GM21529 (cell line): ENCODE data around the gene ARHGEF4.

ENCODE experiments used
- ATAC-seq: cut with Tn5 transposase; IDR thresholded peaks from one replicate; pipeline ENCODE4 v1.9.1; 2021; ENCODE audit not compliant: unreplicated experiment

The ARHGEF4 gene

DNA sequence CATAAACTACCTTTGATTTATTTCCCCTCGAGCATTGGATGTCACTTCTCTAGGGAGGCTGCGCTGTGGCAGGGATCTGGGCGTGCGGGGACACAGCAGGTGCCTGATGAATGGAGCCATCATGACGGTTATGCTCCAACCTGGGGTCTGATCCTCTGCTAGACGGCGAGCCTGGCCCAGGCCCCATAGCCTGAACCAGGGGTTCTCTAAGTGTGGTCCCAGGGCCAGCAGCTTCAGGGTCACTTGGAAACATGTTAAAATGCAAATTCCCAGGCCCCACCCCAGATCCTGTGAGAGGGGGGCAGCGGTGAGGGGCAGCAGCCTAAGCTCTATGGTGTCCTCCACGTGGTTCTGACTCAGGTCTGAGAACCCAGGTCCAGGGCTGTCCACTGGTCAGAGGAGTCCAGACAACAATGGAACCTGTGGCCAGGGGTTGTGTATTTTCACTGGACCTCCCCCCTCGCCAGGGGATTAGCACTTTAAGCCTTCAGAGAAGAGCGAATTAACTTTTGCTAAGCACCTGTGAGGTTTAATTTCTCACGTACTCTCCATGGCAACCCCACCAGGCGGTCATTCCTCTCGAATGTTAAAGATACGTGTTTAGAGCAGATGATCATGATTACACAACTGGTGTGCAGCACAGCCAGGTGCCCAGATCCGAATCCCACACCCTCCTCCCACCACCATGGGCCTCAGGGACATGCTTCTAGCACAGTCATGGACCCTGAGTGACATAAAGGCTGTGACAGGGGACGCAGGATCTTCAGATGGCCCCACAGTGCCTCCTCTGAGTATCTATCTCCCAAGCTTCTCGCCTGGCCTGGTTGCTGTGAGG lies 1.6 kb upstream of the ARHGEF4 start:
- ATAC-seq: no peak

DNA sequence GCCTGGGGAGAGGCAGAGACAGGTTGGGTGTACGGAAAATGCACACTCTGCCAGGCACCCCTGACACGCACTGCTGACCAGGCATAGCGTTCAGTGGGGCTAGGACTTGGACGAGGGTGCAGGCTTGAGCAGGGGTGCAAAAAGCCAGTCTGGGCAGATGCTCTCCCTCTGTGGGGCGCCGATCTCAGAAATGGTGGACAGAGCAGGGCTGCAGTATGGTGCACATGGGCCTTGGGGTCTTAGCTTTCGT lies 1.0 kb upstream of the ARHGEF4 start:
- no peak for ATAC-seq

DNA sequence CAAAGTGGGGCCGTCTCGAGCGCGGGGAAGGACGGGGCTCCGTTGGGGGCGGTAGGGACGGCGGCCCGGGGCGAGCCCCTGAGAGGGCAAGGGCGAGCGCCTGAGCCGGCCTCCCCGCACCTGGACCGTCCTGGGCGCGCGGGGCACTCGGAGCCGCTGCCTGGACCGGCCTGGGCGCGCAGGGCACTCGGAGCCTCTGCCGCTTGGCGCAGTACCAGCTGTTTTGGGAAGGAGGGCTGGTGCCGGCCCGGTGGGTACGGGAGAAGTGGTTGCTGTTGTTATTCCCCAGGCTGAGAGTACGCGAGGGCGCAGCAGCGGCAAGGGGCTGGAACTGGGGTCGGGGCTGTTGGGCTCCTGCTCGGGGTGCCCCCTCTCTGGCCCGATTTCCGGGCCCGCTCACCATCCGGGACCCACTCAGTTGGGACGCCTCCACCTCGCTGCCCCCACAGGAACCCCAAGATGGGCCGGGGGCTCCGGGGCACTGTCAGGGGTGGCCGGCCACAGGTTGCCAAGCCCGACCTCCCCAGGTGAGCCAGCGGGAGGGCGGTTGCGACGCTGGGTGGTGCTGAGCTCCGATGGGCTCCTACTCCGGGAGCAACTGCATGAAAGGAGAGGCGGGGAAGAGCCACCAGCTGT lies 579 bp downstream of the ARHGEF4 start:
- ATAC-seq: no peak

DNA sequence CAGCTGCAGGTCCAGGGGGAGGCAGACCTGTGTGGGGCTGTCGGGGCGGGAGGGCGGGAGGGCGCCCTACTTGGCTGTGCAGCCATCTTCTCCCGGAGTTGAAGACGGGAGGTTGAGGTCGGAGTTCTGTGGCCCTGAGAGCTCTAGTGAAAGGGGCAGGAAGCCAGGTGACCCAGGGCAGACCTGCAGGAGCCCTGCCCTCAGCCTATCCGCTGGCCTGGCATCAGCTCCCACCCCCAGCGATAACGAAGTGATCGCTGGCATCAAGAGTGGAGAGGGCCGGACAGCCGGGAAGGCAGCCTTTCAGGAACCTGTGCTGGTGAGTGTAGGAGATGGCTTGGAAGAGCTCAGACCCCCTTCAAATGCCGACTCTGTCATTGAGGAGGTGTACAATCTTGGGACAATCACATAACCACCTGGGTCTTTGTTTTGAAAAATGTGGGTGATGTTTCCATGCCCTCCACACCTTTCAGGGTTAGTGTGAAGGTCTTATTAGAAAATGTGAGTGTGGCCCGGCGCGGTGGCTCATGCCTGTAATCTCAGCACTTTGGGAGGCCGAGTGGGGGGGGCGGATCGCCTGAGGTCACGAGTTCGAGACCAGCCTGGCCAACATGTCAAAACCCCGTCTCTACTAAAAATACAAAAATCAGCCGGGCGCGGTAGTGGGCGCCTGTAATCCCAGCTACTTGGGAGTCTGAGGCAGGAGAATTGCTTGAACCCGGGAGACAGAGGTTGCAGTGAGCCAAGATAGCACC lies 1.3 kb downstream of the ARHGEF4 start:
- no peak for ATAC-seq

DNA sequence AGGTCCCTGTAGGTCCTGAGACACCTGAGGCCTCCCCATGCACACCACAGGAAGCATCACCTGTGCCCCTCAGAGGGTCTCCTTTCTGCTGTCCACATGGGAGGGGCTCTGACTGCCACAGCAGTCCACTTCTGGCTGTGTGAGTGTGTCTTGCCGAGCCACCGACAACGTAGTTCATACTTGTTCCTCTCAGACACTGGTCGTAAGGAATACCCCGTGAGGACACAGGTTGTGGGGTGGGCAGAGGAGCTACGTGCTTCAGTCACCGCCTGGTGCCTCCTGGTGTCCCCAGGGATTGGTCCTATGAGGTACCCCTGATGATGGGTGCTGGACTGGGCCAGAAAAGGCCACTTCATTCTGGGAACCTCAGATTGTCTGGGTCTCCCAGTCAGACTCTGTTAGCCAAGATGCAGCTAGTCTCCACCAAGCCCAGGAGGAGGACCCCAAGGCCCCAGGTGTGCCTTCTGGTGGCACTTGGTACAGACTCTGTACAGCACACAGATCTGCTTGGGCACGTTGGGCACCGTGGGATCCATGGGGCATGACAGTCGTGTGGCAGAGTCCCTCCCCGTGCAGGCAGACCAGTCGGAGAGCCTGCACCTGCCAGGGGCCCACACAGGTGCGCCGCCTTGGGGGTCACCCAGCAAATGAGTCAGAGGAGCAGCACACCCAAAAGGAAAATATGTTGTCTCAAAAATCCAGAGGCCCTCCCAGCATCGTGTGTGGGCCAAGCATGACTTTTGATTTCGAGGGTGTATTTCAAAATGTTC lies 2.5 kb downstream of the ARHGEF4 start:
- ATAC-seq: no peak

DNA sequence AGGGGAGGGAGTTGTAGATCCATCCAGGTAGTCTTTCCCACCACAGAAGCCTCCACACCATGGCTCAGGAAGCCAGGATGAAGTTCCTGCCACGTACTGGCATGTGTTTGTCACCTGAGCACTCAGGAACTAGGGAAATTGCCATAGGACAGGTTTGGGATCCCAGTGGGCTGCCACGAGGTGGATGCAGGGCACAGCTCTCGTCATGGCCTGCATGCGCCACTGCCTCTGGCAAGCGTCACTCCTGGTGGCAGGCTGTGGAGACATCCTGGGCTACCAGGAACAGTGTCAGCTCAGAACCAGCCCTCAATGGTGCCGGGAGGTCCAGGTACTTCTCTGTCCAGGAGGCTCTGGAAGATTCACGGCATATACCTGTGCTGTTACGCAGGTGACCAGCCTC lies 3.8 kb downstream of the ARHGEF4 start:
- ATAC-seq: no peak

DNA sequence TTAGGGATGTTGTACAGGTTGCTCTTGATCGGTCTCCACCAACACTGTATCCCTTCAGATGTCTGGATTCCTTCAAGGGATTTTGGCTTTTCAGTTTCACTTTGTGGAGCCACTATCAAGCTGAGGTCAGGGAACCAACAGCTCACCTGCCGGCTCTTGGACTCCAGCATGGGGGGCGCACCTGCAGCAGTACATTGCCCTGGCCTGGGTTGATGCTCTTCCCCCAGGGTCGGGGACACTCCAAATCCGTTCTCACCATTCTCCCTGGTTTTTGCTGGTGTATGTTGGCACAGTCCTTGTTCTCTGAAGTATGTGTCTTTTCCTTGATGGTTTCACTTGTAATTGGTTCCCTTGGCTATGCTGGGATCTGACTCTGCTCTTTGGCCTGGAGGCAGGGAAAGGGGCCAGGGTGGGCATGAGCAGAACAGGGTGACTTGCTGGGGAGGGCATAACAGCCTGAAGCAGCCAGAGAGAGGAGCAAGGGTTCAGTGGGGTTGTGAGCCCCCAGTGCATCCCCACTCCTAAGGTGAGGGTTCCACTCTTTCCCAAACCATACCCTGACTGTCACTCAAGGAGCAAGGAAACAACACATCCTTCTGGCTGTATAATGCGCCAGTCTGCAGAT lies 5.1 kb downstream of the ARHGEF4 start:
- no peak for ATAC-seq

DNA sequence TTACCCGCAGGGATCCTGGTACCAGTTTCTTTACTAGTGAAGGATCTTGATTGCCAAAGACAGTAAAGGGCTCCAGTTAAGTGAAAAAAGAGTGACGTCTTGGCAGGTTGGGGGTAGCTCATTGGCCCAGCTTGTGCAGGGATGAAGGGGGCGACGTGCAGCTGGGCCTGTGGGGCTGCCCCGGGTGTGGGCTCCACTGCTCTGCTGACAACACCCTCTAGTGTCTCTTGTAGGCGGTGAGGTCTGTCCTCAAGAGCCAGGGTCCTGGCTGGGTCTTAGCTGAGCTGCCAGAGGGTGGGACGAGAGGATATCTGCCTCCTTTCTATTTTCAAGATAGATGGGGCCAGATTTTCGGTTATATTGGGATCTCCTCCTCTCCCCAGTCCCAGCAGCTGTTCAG lies 6.1 kb downstream of the ARHGEF4 start:
- no peak for ATAC-seq

DNA sequence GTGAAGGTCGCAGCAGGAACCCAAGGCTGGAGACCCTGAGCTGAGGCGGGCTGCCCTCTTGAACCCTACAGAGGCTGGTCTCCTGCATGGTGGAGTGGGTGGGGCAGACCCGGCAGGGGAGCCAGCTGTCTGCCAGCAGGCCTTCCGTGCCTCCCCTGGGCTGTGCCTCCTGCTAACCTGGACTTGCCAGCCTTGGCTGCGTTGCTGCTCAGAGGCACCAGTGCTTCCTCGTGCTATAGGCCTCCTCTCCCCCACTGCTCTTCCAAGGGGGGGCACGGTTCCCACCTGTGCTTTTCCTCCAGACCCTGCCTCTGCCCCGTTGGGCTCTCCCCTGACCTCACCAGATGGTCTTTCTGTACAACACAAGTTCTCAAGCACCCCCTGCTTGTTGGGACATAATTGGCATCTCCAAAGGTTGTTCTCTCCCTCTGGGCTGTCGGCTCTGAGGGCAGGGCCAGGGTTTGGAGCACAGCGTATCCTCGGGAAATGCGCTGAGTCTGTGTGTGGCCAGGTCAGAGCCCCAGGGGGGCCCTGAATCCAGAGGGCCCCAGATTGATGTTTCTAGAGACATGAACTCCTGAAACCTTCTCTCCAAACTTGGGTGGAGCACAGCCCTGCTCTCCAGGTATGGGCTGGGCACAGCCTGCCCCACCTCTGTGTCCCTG lies 6.7 kb downstream of the ARHGEF4 start:
- no peak for ATAC-seq

DNA sequence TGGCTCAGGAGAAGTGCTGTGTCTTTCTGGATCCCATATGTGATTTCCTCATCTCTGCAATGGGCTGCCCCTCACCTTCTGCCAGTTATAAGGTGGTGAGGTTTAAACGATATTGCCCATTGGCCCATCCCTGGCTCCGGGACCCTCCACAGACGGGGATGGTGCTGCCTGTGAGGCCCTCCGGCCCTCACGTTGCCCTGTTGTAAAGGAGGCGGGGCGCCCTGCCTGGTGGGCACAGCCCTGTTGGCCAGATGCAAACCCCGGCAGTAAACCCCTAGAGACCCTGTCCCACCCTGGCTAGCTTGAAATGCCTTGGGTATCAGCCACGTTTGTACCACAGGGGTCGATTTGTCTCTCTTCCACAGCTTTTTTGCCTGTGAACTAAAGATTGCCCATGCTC lies 7.4 kb downstream of the ARHGEF4 start:
- ATAC-seq: no peak

DNA sequence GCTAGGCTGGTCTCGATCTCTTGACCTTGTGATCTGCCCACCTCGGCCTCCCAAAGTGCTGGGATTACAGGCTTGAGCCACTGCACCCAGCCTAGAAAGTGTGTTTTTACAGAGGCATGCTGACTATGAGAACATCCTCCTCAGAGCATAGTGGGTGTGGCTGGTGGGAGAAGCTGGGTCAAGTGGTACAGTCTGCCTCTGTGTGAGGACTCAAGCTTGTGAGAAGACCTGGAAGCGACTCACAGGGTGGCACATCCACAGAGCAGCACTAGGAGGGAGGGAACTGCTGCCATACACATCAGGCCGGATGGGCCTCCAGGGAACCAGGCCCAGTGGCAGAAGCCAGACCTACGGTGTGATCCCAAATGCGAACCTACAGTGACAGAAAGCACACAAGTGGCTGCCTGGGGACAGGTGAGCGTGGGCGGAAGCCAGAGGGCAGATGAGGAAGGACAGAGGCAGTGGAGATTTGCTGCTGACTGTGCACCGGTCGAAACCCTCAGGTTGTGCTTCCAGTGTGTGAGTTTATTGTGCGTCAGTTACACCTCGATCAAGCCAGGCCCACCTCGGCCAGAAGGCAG lies 8.9 kb downstream of the ARHGEF4 start:
- no peak for ATAC-seq

DNA sequence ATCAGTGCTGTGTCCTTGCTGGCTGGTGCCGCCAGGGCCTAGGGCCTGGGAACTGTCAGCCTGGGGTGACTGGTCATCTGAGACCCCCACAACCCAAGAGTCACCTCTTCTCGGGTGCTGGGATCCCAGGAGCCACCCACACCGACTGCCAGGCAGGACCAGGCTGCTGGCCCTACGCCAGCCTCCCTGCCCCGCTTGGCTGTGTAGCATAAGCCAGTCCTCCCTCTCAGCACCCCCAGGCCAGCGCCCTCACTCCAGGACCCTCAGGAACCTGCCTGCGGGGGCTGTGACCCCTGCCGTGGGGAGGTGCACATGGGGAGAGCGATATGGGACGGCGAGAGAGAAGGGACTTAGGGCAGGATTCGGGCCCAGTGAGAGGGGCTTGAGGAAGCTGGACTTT lies 9.5 kb downstream of the ARHGEF4 start:
- ATAC-seq: no peak

DNA sequence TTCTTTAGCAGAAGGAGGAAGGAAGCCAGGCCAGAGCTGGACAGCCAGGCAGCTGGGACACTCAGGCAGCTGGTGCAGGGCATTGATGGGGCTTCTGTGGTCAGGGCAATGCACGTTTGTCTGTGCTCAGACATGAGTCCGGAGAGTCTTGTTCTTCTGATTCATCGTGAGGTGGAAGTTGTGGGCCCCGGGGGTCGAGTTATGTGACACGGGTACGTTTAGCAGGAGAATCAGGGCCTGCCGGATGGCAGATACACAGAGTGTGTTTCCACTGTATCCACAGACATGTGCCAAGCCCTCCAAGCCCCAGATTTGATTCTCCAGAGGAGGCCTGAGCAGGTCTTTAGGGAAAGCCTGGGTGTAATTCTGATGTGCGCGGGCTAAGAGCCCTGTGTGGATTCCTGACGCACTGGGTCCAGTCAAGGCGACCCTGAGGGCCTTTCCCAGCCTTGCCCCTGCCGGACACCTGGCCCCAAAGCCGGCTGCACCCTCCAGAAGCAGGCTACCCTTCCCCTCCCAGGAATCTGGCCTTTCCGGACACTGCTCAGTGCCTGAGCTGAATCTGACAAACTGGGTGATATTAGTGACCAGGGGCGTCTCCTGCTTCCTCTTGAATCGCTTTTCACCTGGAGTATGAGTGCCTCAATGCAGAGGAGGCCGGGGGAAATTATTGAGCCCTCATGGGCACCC lies 10.1 kb downstream of the ARHGEF4 start:
- no peak for ATAC-seq

DNA sequence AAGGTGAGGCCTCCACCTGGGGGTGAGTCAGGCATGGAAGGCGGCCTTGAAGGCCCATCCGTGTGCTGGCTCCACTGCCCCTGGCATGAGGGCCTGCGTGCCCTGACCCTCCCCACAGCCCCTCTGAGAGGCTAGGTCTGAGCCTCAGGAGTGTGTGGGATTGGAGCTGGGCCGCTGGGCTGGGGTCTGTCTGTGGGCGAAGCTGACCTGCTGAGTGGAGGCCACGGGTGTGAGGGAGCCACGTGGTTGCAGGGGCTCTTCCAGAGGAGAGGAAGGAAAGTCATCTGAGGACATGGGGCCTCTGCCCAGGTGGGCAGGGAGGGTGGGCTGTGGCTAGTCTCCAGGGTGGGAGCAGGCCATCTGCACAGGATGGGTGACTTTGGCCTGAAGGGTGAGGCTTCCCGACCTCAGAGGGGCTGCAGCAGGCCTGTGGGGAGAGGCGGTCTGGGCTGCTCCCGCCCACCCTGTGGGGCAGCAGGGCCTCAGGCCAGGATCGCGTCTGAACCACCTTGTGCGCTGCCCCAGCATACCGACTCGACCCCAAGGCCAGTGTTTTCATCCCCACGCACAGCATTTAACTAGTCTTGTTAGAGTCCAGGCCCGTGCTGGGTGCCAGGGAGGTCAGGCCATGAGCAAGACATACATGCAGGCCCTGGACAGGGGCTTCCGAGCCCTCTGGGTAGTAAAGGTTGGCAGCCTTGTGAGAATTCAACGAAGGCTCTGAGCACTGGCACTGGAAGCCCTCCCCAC lies 11.2 kb downstream of the ARHGEF4 start:
- ATAC-seq: no peak

DNA sequence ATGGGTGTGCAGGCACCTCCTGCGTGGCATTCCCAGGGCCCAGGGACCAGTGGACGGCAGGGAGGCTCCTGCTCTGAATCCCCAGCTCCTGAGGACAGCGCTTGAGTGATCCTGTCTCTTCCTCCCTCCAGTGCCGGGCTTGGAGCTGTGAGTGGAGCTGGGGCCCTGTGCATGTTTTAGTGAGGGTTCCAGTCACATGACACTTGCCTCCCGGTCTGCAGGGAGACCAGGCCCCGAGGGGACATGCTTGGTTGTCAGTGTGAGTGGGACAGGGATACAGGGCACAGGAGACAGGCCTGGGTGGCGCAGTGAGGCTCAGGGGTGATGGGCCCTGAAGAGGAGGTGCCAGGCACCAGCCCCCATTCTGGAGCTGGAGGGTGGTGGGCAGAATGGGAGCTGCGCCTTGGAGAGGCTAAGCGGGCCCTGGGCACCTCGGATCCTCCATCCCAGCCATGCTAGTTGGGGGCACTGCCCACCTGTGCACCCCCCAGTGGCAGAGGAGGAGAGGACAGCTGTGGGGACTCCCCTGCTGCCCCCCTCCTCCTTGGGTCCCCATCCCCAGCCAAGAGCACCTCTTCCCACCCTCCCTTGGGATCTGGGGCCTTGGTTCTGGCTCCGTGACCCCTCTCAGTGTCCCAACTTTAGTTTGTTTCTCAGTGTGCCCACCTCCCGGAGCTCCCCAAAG lies 12.0 kb downstream of the ARHGEF4 start:
- no peak for ATAC-seq

DNA sequence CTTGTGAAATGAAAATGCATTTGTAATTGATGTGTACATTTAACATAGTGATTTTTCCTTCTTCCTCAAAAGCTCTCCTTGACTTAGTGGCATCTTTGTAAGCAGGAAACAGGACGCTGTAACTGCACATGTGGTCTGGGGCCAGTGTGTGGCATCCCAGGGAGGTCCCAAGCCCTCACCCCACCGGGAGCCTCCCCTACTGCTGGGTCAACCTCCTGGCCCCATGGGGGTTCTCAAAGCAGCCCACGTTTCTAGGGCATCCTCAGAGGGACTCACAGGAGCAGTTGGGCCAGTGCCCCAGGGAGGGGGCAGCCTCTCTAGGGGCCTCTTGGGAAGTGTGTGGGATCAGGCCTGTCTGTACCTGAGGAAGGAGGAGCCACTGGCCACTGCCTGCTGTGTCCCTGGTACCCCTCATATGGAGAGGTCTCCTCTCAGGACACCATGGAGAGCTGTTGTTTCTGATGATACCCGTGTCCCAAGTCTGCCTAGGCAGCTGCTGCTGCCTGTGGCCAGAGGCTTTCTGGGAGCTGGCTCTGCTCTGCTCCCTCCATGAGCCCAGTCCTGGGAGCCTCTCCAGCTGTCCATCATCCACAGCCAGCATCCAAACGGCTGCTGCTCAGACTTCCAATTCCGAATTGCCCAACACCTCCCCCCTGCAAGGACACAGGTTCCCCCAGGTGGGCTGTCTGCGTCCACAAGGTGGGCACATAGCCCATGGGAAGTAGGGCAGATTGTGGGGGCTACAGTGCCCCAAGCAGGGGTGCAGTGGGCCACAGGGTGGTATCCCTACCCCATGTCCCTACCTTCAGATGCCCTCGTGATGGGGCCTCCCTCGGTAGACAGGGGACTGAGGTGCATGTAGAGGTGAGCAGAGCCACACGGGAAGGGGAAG lies 13.4 kb downstream of the ARHGEF4 start:
- ATAC-seq: no peak
